NOMO-1 treated with DMSO at 0.1 percent for 48 hours (cell line): ENCODE results near the gene DYNC2H1.
"Not testable (repeated sequence)": the region's sequence is repeated elsewhere in the genome, so short reads cannot be mapped to it uniquely, and the experiment has no call there.

ENCODE experiments used
- DNase-seq: peaks from one replicate; lab custom pipeline; 2025; ENCODE audit not compliant: unreplicated experiment; lab: John Stamatoyannopoulos, UW

DYNC2H1 gene

DNA sequence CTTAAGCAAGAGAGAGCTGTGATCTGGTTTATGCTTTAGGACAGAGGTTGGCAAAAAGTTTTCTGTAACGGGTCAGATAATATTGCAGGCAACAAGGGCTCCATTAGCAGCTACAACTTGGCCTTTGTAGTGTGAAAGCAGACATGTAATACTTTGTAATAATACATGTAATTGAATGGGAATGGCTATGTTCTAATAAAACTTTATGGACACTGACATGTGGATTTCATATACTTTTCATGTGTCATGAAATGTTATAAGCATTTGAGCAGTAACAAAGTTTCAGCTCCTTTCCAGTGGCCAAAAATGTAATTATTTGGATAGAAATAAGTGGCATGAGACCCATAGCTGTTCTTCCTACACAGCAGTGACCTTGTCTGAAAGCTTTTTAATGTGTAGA, 3.1 kb downstream of the DYNC2H1 start:
- no peak for DNase-seq

DNA sequence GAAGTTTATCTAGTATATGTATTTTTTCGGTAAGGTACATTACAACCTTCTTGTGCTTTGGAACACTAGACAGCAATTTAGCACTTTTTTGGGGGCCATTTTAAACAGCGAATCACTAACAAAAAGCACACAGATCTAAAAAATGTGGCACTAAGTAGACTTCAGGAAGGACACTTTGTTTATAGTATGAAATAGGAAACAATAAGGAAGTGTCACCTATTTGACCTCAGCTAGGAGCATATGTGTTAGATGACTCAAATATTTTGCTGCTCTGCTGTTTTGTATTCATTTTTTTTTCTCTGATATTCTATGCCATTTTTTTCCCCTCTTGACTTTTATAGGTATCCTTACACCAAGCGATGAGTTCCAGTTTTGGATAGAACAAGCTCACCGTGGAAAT, 5.6 kb downstream of the DYNC2H1 start:
- DNase-seq, result no peak

DNA sequence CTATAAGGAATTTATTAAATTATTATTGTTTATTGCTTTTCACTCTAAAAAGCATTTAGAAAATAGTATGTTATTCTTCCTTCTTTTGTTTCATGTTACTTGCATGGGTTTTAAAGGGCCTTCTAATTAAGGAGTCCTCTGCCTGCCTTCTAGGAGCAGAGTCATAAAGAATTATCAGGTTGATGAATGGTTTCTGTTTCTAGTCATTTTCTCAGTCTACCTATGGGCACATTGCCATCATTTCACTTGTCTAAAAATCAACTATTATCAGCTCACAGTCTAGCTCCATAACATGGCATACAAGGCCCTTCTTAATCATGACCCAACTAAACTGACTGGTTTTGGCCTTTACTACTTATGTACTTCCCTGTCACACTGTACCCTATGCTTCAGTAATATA, 16.2 kb downstream of the DYNC2H1 start:
- DNase-seq, result no peak

DNA sequence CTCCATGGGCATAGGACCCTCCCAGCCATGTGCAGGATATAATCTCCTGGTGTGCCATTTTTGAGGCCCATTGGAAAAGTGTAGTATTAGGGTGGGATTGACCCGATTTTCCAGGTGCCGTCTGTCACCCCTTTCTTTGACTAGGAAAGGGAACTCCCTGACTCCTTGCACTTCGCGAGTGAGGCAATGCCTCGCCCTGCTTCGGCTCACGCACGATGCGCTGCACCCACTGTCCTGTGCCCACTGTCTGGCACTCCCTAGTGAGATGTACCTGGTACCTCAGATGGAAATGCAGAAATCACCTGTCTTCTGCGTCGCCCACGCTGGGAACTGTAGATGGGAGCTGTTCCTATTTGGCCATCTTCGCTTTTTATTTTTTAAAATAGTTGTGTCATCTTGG, 32.8 kb downstream of the DYNC2H1 start:
- DNase-seq, result not testable (repeated sequence)

DNA sequence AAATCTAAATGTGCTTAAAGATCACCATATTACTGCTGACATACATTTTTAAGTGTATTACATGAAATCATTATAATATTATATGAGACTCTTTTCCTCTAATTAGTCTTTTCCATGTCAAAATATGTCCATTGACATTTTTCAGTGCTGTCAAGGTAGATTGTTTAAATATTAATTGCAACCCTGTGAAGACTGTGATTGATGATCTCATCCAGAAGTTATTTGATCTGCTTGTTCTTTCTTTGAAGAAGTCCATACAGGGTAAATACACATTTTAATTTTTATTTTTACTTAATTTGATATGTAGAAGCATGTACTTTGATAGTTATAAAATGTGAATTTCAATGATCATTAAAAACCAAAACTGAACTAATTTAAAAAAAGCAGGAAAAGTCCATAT, 38.4 kb downstream of the DYNC2H1 start:
- DNase-seq, result no peak

DNA sequence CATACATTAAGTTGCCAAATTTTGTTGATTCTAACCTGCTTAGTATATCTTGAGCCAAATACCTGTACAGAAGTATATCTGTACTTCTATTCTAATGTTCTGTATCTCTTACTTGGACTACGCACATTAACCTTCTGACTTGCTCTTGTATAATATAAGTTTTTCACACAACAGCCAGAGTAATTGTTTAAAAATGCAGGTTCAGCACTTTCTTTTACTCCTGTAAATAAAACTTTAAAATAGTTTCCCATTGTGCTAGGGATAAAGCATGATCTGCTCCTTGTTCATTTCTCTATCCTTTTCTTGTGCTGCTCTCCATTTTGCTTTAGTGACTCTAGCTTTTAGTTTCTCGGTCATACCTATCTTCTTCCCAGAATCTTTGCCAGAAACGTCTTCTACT, 48.3 kb downstream of the DYNC2H1 start:
- DNase-seq, result no peak

DNA sequence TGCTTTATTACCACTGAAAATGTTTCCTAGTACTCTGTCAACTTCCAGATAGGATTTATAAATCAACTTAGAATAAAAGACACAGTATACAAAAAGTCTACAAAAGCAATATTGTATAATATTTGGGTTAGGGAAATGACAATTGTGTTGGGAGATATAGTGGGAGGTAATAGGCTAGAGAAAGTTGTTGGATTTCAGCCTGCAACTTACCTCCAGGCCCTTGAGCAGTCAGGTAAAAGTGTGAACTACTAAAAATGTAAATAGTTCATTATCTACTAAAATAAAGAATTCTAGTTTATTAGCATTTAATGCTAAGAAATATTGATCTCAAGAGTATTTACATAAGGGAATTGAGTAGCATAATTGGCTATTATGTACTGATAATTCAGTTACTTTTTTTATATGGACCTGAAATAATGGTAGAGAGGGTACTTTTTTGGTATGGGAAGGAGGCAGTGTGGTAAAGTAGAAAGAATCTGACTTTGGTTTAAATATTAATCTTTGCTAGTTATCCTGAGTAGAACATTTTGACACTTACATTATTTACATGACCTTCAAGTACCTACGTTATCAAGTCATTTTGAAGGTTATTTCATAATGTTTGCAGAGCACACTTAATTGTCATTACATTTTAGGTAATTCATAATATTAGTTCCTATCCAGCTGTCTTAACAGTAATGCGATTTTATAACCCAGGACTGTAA, 55.0 kb downstream of the DYNC2H1 start:
- DNase-seq, result no peak

DNA sequence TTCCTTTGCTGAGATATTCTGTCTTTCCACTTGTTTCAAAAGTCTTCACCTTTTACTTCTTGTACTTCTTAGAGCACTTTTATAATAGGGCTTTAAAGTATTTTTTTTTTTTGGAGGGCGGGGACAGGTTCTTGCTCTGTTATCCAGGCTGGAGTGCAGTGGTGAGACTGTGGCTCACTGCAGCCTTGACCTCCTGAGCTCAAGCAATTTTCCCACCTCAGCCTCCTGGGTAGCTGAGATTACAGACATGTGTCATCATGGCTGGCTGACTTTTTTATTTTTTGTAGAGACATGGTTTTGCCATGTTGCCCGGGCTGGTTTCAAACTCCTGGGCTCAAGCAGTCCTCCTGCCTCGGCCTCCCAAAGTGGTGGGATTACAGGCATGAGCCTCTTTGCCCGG, 57.9 kb downstream of the DYNC2H1 start:
- DNase-seq, result no peak

DNA sequence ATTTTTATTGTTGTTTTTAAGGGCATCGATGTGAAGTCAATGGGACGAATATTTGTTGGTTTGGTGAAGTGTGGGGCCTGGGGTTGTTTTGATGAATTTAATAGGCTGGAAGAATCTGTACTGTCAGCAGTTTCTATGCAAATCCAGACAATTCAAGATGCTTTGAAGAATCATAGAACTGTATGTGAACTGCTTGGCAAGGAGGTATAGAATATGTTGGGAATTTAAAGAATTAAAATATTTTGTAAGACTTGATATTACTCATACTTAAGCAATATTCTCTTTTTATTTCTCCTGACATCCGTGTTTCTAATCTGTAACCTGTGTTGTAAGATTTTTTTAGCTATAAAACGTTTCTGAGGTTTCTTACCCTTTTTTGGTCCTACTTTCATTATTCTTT, 61.6 kb downstream of the DYNC2H1 start:
- no peak for DNase-seq

DNA sequence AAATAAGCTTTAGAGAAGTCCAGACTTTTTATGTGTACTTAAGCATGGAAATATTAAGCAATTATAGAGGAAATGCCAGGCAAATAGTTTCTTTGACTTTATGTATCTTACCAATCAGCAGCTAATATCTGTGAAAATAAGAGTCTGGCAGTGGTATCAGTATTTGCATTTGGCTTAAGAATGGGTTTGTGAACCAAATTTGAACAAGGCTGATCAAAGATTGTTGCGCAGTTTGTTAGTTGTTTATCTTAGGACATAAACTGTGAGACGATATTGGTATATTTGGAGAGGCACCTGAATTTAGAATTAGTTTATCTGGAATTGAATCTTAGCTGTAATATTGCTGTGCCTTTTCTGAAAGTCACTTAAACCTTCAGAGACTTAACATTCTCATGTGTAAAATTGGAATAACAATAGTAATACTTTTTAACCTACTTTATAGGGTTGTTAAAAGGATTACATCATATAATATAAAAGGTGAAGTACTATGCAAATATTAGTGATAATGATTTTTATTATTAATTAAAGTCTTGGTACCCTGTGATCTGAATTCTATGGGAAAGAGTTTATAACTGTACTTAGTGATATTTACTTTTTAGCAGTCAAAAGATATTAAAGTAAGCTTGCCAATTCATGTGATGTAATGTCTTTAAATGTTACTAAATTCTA, 66.4 kb downstream of the DYNC2H1 start:
- no peak for DNase-seq

DNA sequence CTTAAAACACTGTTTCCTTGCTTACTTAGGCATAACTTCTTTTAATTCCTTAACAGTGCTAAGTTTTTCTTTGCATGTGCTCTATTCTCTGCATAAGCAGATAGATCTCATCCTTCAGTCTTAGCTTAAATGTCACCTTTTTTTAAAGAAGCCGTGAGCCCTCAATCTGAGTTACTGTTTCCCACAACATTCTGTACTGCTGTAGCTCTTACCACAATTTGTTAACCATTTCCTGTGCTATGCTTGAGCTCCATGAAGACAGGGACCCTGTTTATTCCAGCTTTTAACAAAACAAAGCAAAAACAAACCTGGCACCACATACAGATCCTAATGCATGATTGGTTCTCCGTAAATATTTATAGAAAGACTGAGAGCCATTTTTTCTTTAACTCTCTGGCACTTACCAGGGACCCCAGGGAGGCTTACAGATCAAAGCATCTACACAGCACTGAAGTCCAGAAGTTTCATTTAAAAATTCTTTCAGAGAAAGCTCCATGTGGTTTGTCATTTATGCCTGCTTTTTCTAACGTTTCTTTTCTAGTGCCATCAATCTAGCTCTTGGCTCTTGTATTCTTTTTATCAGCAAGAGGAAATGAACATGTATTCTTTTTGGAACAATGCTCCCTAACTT, 74.9 kb downstream of the DYNC2H1 start:
- no peak for DNase-seq

DNA sequence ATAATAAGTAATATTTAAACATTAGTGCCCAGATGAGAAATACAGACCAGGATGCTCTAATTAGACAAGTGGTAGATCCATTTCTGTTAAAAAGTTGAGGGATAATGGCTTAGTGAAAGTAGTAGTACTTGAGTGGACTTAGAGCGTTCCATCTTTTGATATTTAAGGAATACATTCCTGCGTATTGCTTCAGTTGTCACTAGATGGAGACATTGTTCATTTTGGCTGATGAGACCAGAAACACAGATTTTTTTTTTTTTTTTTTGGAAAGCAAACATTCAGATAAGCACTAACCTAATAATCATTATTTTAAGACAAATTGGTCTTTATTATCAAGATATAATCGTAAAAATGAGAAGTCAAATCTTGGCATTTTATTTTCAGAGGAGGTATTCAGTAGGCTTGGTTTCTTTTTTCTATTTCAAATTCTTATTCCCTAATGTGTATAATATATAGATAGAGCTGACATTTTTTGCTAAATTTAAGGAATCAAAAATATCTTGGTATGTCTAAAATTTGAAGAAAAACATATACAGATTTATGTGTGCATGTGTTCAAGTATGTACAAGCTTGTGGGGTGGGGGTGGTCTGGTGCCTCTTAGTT, 92.9 kb downstream of the DYNC2H1 start:
- DNase-seq, result peak; percentile 28

DNA sequence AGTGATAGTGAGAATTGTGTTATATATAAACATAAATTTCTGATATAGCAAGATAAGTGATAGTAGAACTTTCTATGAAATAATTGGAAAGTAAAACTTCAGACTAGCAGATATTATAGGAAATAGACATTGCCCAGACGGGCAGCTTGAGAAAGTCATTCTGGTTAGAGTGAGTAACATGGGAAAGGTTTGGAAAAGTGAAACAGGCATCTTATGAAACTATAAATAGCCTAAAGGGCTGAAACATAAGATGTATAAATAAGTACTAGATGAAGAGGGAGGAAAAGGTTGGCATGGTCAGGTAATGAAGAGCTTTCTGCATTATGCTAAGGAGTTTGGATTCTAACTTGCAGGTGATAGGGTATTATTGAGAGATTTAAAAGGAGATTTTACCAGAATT, 101.3 kb downstream of the DYNC2H1 start:
- DNase-seq, result no peak

DNA sequence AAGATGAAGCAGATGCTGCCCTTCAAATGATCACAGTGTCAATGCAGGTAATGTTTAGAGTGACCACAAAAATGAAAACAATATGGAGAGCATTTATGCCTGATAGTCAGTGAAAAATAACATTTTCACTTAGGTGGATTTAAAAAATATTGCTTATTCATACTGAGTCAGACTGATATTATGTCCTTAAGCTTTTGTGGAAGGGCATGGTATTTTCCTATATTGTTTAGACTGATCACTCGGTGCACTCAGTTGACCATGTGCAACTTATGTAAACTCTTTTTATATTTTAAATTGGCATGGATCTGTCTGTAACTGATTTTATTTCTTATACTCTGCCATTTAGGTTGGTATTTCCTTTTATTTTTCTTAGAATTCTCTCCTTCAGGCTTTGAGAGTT, 106.6 kb downstream of the DYNC2H1 start:
- DNase-seq, result no peak

DNA sequence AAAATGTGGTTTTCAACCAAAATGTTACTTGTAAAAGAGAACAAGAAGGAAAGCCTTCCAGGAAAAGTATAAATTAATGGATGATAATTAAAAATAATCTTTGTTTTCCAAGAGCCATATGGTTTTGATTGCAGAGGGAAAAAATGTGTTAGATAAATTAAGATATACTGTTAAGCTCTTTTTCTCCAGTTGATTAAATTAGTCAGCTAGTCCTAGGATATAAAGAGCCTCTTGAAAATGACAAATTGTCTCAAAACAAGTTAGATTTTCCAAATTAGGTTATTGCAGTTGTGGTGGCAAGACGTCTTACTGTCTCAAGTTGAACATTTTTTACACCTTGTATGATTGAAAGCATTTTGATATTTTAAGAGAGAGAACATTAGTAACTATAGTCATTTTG, 110.9 kb downstream of the DYNC2H1 start:
- no peak for DNase-seq

DNA sequence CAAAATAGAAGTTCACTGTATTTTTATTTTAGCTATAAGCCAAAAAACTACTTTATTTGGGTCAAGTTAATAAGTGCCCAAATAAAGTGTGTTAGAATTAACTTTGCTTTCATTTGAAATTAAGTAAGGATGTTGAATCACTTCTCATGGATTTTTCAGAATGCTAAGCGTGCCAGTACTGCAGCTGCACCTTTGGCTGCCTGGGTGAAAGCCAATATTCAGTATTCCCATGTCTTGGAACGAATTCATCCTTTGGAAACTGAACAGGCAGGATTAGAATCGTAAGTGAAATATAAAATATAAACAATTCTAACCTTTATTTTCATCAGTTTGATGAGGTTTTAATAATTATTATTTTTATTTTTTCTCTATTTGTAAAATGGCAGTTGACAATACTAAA, 113.6 kb downstream of the DYNC2H1 start:
- DNase-seq, result no peak

DNA sequence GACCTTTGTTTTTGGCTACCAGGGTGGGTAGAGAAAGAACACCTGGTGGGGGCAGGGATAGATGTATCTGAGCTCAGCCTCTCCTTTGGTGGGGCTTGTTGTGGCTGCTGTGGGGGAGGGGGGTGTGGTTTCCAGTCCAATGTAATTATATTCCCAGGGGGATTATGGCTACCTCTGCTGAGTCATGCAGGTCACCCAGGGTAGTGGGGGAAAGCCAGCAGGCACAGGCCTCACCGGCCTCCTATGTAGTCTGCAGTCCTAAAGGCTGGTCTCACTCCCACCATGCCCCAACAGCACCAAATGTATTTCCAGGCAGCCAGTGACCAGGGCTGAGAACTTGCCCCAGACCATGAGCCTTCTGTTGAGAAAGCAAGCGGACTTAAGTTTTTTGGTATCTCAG, 119.6 kb downstream of the DYNC2H1 start:
- DNase-seq, result no peak

DNA sequence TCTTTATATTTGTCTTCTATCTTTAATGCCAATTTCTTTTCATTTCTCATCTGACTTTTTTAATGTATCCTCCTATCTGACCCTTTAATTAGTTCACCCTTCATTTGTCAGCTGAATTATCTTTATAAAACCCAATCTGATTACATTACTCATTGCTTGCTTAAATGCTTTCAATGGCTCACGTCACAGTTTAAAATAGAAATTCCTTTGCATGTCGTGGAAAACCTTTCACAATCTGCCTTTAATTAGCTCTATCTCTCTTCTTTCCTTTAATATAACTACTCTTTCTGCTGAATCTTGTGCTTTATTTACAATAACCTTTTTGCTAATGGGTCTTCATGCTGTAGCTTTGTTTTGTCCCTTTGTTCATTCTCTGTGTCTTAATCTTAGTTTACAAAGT, 125.7 kb downstream of the DYNC2H1 start:
- no peak for DNase-seq

DNA sequence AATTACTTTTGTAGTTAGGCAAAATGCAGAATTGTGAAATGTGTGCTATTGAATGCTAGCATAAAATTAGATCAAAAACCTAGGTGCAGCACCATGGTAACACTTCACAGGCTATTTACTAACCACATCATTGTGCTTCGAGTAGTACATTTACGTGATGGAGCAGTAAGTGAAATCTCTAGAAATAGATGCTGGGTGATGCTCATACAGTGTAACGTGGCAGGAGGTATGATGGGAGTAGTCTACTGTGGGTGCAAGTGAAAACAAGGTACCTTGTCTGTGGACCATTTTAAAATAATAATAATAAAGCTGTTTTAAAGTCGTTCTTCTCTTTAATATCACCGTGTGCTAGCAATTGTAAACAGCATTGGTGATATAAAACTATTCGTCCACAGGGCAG, 132.3 kb downstream of the DYNC2H1 start:
- DNase-seq, result no peak

DNA sequence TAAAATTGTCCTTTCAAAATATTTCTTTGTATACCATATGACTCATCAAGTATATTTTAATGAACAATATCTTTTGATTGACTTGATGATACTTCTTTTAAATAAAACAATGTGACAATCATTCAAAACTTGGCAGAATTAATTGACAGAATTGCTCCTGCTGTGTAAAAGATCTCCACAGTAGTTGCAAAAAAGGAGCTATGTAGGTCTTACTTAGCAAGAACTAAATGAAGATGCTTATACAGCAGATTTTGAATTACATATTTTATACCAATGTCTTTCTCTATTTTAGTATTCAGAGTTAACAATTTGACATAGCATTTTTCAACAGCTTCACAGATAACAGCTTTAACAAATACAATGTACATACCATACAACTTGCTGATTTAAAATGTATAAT, 144.9 kb downstream of the DYNC2H1 start:
- no peak for DNase-seq

DNA sequence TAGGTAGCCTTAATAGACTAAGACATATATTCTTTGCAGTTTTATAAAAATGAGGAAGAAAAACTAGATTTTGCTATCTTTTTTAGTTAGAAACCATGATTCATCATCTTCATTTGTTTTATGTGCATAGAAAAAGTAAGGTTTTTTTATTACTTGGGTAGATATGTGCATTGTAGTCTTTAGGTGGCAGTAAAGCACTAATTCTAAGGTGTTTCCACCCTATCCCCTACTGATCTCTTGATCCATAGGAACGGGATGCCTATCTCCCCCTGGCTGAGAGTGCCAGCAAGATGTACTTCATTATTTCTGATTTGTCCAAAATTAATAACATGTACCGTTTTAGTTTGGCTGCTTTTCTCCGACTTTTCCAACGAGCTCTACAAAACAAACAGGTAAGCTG, 148.1 kb downstream of the DYNC2H1 start:
- DNase-seq, result no peak

DNA sequence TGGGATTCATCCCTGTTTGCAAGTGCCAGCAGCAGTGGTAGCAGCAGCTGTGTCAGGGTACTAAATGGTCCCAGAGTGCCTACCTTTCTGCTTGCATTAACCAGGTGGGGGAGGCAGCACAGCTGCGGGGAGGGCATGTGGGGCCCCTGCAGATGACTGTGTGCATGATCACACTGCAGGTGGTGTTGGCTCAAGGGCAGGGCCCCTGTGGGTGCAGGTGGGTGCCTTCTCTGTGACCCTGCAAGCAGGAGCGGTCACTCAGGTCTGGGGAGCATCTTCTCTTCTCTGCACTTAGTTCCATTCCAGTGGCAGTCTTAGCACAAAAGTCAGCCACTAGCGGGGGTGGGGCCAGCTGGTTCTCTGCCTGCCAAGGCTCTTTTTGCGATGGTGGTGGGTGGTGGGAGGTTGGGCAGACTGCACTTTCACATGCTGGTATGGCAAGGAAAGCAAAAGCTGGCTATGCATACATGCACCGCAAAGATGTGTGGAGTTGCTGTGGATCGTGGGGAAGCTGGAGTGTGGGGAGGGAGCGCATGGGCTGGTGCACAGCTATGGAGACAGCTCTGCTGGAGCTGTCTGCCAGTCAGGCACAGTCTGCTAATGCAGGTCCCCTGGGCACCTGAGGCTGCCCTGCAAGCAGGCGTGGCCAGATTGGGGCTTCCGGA, 157.1 kb downstream of the DYNC2H1 start:
- no peak for DNase-seq
